HG02642 (cell line): ENCODE data around the gene SLC34A2.

Experiments used
- ATAC-seq: cut with Tn5 transposase; IDR thresholded peaks from one replicate; pipeline ENCODE4 v1.9.1; 2021; ENCODE audit warnings: mild to moderate bottlenecking; ENCODE audit not compliant: unreplicated experiment, poor library complexity

The SLC34A2 gene

GRCh38 chr4:25713812-25714211 is 58.2 kb downstream of the SLC34A2 start:
- no peak for ATAC-seq

GRCh38 chr4:25722964-25723363 is 67.3 kb downstream of the SLC34A2 start:
- ATAC-seq = no peak

GRCh38 chr4:25723409-25723808 is 67.8 kb downstream of the SLC34A2 start:
- no peak for ATAC-seq

- no peak for ATAC-seq
Observed at GRCh38 chr4:25725870-25726269, 70.2 kb downstream of the SLC34A2 start.

DNA sequence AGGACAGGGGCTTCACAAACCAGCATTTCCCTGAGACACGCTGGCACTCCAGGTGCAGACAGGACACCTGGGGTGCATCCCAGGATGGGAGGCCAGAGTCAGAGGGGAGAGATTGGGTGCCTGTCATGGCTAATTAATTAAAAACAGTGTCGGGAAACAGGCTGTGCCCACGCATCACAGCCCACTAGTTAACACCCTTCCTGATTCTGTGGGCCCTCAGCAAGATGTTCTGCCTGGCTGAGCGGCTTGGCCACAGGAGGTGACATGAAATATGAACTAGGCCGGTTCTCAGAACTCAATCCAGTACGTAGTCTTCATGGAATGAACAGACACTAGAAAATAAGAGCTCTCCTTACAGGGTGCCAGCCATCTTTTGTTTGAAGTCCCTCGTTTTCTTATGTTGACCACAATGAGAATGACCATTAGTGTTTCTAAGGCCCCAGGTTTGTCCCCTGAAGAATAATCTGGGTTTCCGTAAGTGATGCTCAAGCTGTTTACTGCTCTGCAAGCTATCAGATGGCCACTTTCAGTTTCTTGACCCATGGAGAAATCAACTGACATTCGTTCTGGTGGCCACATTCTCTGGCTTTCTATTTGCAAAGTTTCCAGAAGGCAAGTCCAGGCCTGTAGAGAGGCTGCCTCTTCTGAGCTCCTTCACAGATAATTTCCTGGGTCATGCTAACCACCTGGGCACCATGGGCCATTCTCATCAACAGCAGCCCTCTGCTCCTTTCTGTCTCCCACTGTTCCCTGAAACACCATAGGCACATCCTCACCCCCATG is 72.3 kb downstream of the SLC34A2 start:
- no peak for ATAC-seq
